Breast epithelium (tissue), 3 donors: ENCODE measurements around the gene ISCA2.

Source experiments
- CTCF ChIP-seq, 3 donors: fragments of 450-650 bp; IDR thresholded peaks; one replicate each; pipeline ENCODE4 v1.5.1; 2016 to 2017; ENCODE audit warnings: antibody characterized with exemption in 3 of 3, mild to moderate bottlenecking in 3 of 3, moderate library complexity in 3 of 3
- POLR2AphosphoS5 ChIP-seq, 3 donors: sonication (generic); formaldehyde crosslinking; IDR thresholded peaks; one replicate each; pipeline ENCODE4 v1.6.1; 2017; ENCODE audit warnings: antibody characterized with exemption in 3 of 3

- no peak for TF ChIP-seq CTCF (IDR thresholded peaks at IDR 0.05)
- no peak for TF ChIP-seq POLR2AphosphoS5 (IDR thresholded peaks at IDR 0.05)
Observed at GRCh38 chr14:74500417-74501134, 7.0 kb downstream of the ISCA2 start.
